ENCODE measurements around the gene CNTLN.
A peak's percentile ranks its signal among the peaks of the same experiment; 100 is the strongest.

DNA sequence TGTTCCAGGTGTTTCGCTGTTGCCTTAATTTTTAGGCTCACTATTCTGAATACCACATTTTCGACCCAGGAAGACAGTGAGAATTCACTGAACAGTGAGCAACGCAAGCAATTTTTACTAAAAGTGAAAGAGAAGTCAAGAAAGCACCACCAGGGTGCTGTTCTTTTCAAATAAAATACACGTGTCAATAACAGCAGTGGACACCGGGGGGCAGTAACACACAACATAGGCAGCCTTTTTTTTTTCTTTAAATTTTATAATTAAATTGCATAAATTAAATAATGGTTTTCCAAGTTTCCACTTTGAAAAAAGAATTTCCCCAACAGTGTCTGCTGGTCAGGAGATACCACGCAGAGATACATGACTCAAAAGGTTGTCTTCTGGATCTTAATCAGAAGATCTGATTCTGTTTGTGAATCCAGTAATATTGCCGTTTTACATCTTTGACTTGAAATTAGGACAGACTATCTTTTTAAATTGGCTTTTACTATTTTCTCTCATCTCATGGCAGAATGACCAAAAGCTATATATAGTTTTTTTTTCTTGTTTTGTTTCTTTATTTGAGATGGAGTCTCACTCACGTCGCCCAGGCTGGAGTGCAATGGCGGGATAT lies 396.9 kb downstream of the CNTLN start:
- TF ChIP-seq ARID3B (CRISPR knock-in tag; IDR thresholded peaks at IDR 0.05; ENCODE audit: borderline replicate concordance) (no peak), ZNF253 (CRISPR knock-in tag; conservative IDR thresholded peaks at IDR 0.05) (no peak), POLR2A (conservative IDR thresholded peaks at IDR 0.05) (no peak), GTF2A2 (tag; IDR thresholded peaks at IDR 0.05) (no peak), YY1 (IDR thresholded peaks at IDR 0.05; ENCODE audit: borderline replicate concordance in 1 of 3, control insufficient read depth in 1 of 3, extremely low read depth in 1 of 3, insufficient read depth in 3 of 3, insufficient read length in 1 of 3, insufficient replicate concordance in 2 of 3, low read depth in 1 of 3, low read length in 2 of 3) (peak in 2 of 3 experiments; percentile 57 to 58), ATF7 (IDR thresholded peaks at IDR 0.05) (no peak), SNAPC5 (CRISPR knock-in tag; IDR thresholded peaks at IDR 0.05) (no peak)
